ENCODE data around the gene SST.

SST gene

GRCh38 chr3:187626581-187626980 lies 43.6 kb downstream of the SST start:
- DNase-seq, result no peak

- no peak for DNase-seq
Observed at GRCh38 chr3:187624588-187624987, 45.6 kb downstream of the SST start.

GRCh38 chr3:187623285-187623814 lies 46.8 kb downstream of the SST start:
- no peak for DNase-seq

DNA sequence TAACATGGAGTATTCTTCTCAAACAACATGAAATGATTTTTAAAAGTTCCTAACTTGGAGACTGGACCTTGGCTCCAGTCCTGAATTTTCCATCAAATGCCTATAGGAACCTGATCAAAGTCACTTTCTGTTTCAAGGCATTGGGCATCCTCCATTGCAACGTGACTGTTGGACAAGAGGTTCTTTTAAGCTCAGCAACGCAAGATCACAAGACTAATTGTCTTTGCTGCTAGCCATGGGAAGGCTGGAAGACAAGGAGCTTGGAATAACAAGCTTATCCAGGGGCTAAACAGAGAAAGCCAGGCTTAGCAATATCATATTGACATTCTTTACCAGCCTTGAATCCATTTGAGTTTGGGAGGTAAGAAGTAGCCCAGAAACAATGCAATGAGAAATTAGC lies 48.3 kb downstream of the SST start:
- DNase-seq, result no peak

GRCh38 chr3:187619461-187619860 lies 50.7 kb downstream of the SST start:
- no peak for DNase-seq

All from GF-D8 (cell line).